Measurements from ENCODE around the gene CMAS. TPM values are rescaled to one million over a fixed set of nuclear protein-coding genes. Genes with fewer than 3 reads are reported as not detected.

The CMAS gene
- total RNA-seq, 1 donor from 2014 or later, result 55.8 TPM

- Mint-ChIP-seq H3K4me3 (ENCODE audit: low read depth) (no peak overlapping the region), H3K27me3 (peaks cover 4% of the 10 kb centered on the region), H3K27ac (no peak overlapping the region), H3K36me3 (ENCODE audit: insufficient read depth) (no peaks in the 10 kb centered on the region), H3K4me1 (ENCODE audit: low read depth) (no peaks in the 10 kb centered on the region), H3K9me3 (ENCODE audit: low read depth) (peaks cover 13% of the 10 kb centered on the region)
- TF ChIP-seq CTCF (IDR thresholded peaks at IDR 0.05; ENCODE audit: unreplicated experiment), result no peak
- DNase-seq (ENCODE audit: low spot score, unreplicated experiment), result no peak
These were observed 64.2 kb downstream of the CMAS start for GRCh38 chr12:22110176-22110575.

Other genes starting within 250 kb of the CMAS start
- 0.16 and 0.29 TPM in 2 replicates for gene ABCC9, start 104.8 kb upstream of the CMAS start, total RNA-seq

Measured in progenitor cell of endocrine pancreas (in vitro differentiated cells).